GF-D8 (cell line): ENCODE results near the gene EIF2S2.

ENCODE experiments used
- DNase-seq: peaks from one replicate; lab custom pipeline; 2025; lab: John Stamatoyannopoulos, UW

EIF2S2 gene

DNA sequence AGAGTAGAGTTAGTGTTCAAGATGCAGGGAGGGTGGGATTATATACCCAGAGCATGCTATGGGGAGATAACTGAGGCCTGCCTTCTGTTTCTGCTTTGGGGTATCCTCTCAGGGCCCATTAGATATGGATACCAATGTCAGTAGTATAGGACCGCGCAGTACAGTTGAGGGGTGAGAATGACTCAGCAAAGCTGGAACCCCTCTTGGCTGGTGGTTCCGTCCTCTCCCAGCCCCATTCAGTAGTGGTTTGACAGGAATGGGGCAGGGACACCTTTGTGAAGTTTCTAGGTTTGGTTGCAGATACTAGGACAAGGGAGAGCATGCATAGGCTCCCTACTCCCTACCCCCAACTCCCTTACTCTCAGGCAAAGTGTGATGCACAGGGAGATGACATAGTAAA, 47.8 kb downstream of the EIF2S2 start:
- DNase-seq = no peak

DNA sequence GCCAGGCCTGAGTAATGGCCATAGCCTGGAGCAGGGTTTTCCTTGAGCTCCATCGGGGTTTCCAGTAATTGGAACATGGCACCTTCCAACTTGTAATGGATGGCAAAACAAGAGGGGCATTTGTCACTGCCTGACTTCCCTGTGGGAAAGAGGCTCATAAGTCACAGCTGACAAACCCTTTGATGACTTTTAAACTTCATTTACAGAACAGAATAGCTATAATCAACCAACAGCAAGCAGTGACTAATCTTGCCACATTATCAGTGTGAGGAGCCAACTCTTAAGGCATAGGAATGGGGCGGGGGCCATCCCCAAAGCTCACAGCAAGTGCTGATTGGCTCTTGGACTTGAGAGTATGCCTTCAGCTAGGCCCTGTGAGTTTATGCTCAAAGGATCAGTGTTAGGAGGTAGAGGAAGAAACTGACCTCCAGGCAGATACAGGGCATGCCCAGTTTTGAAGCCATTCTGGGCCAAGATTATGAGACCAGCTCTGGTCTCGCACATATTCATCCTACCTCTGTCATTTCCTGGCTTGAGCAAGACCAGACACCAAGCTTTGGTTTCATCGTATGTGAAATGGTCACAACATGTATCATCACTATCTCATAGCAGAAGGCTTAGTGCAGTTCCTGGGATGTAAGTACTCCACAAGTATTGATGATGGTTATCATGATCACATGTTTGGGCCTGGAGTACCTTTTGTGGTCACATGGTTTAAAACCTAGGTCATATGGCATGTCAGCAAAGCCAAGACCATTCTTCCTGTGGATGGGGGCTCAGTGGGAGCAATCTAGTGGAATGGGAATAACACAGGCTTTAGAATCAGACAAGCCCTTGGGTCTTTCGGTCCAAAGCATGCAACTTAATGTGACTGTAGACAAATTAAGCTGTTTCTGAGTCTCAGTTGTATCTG, 49.2 kb downstream of the EIF2S2 start:
- DNase-seq = no peak

DNA sequence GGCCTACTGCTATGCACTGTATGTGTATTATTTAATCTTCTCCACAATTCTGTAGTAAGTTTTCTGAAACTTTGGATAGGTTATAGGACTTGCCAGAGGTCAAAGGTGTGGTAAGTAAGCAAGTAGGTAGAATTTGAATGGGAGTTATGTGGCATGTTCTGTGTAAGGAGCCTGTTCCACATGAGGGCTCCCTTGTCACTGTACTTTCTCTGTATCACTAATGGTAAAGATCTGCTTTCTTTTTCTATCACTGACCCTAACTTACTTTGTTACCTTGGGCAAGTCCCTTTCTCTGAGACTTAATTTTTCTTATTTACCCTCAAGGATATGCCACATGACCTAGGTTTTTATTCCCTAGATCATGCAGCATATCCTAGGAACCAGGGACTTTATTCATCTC, 50.3 kb downstream of the EIF2S2 start:
- DNase-seq = no peak

DNA sequence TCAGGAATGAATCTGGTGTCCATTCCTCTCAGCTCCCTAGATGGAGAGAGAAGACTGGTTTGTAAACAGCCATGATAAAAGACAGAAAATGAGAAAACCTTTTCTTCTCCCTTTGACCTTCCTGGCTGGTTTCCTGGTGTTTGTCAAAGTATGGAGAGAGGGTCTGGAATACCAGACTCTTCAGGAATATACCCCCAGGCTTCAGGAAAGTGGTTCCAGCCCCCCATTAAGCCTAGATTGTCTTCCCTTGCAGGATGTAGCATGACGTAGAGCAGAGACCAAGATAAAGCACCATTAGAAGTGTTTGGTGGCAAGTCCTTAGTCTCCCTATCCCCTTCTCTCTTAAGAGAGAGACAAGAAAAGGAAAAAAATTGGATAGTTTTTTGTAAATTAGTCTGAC, 51.1 kb downstream of the EIF2S2 start:
- DNase-seq = no peak

DNA sequence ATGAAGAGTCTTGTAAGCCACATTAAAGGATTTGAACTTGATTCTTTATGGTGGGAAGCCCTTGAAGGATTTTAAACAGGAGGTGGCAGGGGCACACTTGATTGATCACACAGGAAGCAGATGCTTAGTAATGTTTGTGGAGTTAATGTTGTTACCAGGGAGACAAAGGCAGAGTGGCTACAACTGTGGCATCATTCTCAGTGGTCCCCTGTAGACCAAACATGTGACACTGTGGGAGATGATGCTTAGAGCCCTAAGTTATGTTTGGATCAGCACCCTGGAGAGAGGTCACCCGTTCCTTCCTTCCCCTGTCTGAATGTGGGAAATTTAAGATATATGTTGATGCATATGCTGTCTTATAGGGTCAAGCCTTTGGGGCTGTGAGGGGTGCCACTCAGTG, 53.2 kb downstream of the EIF2S2 start:
- no peak for DNase-seq

DNA sequence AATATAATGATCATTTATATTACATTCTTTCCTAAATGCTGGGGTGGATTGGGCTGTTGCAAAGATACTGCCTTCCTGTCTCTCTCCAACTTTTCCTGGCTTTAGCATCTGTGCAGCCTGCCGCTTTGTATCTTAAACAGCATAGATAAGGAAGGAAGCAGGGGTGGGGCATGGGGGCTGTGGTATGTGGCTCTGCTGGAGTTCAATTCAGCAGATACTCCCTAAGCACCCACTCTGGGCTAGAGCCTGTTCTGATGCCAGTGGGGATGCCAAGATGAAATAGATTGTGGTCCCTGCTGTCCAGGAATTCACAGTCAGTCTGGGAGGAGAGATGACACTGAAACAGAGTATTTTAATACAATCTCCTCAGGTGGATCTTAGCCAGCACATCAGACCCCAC, 56.8 kb downstream of the EIF2S2 start:
- DNase-seq = no peak

DNA sequence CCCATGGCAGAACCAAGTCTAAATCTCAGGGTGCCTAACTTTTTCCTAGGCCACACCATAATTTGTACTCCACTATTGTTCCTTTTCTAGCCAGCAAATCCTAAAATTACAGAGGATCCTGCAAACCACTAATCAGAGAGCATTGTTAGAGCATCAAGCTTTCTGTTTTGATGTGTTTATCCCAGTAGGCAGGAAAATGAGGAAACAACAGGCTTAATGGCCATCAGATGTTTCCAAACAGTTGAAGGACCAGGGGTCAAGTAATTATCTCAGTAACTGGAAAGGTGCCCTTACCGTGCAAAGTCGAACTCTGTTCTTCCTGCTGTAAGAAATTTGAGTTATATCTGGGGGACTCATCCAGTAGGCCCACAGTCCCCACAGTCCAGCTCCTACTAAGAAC, 59.6 kb downstream of the EIF2S2 start:
- DNase-seq = no peak

DNA sequence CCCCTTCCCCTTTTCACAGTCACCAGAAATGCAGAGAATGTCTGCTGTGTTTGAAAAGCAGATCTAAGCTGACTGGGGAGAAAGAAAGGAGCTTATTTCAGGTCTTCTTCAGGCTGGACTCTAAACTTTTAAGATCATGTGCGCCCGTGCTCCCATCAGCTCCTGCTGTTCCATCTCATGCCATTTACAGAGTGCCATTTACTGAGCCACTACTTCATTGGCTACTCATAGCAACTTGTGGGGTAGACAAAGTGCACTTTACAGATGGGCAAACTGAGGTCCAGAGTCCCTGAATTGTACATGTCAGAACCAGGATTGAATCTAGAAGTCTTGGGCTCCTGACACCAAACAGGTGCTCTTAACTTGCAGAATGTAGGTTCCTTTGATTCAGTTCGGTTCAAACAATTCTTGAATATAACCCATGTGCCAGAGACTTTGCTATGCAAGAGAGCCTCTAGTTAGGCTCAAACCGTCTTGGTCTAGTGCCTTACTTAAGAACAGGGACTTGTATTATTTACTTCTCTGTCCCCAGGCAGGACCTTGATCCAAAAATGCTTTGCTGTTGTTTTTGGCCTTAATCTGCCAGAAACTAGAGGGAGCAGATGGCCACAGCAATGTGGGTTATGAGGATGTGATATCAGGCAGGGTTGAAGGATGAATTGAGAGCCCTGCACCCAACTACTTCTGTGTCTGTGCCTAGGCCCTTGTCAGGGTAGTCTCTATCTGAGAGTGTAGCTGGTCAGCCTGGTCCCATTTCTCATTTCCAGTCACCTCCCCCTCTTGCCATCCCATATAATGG, 61.9 kb downstream of the EIF2S2 start:
- DNase-seq = no peak

DNA sequence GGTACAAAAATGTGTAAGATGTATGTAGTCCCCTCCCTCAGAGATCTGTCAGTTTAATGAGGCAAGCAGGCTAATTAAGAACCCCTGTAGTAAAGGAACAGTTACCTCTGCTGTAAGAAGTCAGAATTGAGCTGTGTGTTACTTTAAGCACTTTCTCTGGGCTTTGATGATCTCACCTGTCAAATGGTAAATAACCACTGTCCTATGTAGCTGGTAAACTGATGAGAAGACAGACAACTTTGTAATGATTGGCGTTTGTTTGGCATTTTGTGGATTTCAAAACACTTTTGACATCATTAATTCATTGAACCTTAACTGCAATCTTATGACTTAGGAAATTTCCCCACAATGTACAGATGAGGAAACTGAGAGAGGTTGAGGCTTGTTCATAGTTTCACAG, 62.7 kb downstream of the EIF2S2 start:
- DNase-seq = no peak

DNA sequence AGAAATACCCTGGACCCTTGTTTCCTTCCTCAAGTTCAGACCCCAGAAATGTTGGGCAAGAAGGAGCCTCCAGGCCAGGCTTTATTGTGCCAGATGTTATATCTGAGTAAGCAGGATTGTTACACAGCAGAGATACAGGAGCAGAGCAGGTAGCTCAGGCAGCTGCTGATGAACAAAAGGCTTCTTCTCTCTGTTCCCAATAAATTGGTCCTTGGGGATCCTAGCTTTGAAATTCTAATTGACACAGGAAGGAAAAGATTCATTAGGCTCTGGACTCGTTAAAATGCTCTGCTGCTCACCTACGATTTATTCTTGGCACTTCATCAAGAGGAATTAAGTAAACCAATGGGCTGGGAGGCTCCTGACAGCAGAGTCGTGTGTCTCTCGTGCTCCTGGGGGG, 64.1 kb downstream of the EIF2S2 start:
- no peak for DNase-seq

DNA sequence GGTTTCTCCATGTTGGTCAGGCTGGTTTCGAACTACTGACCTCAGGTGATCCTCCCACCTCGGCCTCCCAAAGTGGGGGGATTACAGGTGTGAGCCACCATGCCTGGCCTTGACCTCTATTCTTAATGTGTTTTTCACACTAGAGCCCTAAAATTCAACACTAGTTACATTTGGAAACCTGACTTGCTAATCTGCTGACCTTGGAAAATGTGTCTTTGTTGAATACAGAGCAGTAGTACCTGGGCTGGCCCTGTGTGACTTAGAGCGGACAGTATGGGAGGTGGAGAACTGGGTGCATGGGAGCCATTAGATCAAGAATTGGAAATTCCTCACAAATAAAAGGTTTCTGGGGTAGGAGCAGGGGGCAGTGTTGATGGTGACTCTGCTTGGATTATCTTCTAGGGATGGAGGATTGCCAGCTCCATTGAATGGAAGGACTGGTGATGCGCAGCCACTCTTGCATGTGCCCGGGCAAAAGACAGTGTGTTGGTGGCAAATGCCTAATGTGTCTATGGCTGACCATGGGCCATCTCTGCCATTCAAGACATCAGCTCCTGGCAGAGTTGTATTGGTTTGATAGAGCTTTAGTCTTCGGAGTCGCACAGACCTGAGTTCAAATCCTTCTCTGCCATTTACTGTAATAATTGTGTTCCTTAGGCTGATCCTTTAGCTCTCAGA, 64.9 kb downstream of the EIF2S2 start:
- no peak for DNase-seq

DNA sequence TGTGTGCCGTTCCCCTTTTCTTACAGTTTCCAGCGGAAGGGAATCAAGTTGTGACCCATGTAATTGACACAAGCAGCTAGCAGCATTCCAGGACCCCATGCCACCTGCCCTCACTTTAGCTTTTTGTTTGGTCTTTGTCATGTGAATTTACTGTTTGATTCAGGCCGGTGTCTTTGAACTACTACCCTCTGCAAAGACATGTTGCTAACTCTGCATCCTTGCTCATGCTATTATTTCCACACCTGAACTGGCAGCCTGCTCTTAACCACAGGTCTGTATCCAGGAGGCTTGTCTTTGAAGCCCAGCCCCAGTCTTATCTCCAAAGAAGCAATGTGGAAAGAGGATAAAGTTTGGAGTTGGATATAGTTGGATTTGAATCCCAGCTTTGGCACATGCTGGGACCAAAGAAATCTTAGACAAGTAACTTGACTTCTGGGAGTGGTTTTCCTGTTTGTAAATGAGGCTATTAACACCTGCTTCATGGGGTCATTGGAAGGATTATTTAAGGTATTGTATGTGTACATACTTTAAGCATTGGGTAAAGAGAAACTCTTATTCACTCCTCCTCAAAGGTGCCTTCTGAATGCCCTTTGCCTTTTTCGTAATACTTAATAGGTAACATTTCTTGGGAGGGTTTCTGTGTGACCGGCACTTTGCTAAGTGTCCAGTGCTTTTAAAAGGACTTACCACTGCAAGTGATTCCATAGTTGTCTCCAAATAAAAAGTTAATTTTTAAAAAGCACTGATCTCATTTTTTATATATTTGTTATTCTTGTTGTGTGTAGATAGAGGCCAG, 65.9 kb downstream of the EIF2S2 start:
- DNase-seq = no peak

DNA sequence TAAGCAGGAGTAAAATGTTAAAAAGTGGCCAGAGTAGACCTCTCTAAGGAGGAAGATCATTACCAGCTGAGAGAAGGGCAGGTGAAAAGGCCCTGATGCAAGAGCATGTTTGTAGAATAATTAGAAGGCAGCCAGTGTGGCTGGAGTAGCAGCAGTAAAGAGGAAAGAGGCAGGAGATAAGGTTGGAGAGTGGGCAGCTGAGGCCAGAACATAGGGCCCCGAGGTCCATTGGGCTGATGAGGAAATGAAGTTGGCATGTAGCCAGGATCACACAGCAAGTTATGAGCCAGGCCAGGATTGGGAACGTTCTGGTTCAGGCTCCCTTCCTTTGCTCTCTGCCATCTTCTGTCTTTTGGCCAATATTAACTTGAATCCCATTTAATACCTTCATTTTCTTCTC, 66.7 kb downstream of the EIF2S2 start:
- no peak for DNase-seq

DNA sequence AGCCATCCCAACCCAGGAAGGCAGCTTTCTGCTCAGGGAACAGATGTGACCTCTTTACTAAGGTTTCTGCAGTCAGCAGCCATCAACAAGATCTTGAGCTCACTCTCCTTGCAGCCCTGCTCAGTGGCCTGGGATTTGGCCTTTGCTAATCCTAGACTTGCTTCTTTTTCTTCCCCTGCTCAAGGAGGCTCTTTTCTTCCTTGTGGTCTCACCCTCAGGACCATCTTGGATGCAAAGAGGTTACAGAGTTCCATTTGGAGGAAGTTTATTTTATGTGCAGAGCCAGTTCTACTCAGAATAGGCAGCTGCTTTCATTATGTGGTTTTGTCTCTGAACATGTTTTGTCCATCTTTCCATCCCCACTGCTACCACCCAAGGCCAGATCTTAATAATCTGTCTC, 69.0 kb downstream of the EIF2S2 start:
- DNase-seq = no peak

DNA sequence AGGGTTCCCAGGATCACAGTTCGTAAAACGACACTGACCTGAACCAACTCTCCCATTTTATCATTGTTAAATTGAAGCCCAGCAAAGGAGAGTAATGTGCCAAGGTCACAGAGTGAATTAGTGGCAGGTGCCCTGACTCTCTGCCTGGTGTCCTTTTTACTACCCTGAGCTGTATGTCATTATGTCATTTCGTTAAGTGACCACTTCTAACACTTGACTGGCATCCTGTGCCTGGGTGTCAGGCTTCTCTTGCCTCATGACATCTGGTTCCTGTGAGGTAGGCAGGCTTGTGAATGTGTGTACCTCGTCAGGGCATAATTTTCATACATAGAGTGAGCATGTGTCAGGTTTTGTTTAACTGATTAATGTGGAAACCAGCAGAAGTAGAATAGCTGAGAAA, 69.8 kb downstream of the EIF2S2 start:
- DNase-seq = no peak

DNA sequence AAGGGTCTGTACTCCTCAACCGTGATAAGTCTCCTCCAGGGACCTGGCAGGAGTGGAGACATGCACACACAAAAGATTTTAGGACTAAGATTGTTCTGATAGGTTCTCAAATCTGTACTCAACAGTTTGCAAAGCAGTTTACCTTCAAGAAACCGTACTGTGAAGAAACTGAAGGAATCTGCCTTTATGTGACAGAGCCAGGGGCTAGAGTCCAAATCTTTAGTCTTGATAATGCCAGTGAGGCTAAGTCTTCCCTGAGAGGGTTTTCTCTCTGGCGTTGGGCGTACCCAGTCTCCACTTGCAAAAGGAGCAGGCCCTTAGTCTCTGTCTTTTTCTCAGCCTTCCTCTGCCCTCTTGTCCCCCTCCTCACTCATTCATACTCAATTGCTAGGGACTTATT, 70.8 kb downstream of the EIF2S2 start:
- DNase-seq = no peak

DNA sequence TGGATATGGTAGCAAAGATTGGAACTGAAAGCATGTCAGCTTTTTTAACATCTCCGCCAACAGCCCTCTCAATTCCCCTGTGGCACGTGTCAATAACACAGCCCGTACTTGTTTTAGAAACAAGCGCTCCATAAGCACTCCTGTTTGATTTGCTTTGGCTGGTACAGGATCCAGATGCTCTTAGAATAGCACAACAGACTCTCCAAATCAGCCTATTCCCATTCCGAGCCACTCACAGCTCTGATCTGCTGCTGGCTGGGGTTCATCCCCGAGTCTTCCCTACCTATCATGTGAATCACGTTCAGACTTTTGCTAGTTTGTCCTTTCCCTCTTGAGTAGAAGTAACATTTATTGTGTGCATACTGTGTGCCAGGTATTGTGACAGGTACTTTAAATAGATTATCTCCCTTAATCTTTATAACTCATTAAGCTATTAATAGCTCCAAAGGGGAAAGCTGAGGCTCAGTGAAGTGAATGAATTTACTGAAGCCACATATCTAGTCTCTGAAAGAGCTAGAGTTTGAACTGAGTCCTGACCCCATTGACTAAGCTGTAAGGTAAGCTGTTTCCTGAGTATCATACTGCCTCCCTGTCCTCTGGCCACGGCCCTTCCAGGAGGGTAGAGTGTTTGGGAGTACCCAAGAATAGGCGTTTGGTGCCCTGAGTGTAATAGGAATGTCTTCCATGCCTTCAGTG, 71.6 kb downstream of the EIF2S2 start:
- DNase-seq = no peak
